KOPT-K1 (cell line): ENCODE measurements around the gene LTBP1.

Experiments
- H3K27ac ChIP-seq: fragments of 200-600 bp; sonication (generic); 2 replicates; pipeline ENCODE4 v1.5.1; 2016; ENCODE audit warnings: antibody characterized with exemption, mild to moderate bottlenecking, low read depth, low read length; ENCODE audit not compliant: poor library complexity, severe bottlenecking
- H3K36me3 ChIP-seq: fragments of 200-600 bp; sonication (generic); 2 replicates; pipeline ENCODE4 v1.5.1; 2017; ENCODE audit warnings: antibody characterized with exemption, mild to moderate bottlenecking, low read length, moderate library complexity; ENCODE audit not compliant: insufficient read depth
- H3K9me3 ChIP-seq: fragments of 200-600 bp; sonication (generic); 2 replicates; pipeline ENCODE4 v1.5.1; 2017; ENCODE audit warnings: antibody characterized with exemption, low read length, mild to moderate bottlenecking; ENCODE audit not compliant: insufficient read depth, poor library complexity, severe bottlenecking

The LTBP1 gene

GRCh38 chr2:33126552-33126951, 179.8 kb downstream of the LTBP1 start:
- H3K9me3 ChIP-seq = no peaks in the 10 kb centered on the region
- H3K27ac ChIP-seq = no peak overlapping the region
- no peaks in the 10 kb centered on the region for H3K36me3 ChIP-seq

DNA sequence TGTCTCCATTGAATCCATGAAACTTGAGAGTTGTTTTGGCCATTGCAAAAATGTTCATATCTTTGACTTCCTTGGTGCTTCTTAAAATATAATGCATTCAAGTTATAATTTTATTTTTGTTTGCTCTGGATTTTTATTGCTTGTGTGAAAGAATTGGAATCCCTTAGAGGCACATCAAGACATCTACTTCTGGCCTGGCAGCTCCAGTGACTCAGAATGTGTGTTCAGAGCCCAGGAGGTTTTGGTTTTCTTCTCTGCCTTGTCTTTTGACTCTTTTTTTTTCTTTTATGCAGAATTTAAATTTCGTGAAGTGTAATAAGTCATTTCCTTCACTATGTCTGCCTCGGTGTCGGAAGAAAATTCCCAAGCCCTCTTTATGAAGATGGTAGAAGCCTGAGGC, 180.2 kb downstream of the LTBP1 start:
- Histone ChIP-seq H3K36me3 (no peaks in the 10 kb centered on the region), H3K9me3 (no peaks in the 10 kb centered on the region), H3K27ac (no peak overlapping the region)

DNA sequence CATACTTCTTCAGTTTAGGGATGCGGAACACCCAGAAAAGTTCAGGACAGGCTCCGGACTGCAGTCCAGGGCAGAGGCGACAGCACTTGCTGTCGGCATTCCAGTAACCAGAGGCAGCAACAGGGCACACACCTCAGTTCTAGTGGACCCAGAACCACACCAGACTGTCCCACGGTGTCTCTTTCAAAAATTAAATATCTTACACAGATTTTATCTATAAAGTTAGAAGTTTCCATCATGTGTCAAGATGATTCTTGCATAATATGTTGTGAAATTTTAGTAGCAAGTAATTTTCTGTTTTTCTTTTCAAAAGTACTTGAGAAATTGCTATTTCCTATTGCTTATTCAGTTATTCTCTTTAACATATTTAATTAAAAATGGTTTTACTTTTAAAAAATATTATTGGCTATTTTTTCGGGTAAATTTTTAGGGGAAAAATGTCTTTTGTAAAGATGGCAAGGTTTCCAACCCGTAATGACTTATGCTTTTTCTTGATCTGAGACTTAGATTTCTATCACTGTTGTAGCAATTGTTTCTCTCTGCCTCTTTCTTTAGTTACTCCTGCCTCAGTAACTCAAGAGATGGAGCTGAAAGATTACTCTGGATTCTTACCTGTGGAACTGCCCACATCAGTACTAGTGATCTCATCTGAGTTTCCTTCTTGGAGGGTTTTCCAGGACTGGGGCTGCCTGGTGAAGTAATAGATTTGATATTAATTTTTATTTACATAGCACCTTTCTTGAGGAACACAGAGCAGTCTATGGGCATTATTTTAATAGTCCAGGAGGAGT, 182.7 kb downstream of the LTBP1 start:
- Histone ChIP-seq H3K36me3 (no peaks in the 10 kb centered on the region), H3K27ac (no peak overlapping the region), H3K9me3 (no peaks in the 10 kb centered on the region)

DNA sequence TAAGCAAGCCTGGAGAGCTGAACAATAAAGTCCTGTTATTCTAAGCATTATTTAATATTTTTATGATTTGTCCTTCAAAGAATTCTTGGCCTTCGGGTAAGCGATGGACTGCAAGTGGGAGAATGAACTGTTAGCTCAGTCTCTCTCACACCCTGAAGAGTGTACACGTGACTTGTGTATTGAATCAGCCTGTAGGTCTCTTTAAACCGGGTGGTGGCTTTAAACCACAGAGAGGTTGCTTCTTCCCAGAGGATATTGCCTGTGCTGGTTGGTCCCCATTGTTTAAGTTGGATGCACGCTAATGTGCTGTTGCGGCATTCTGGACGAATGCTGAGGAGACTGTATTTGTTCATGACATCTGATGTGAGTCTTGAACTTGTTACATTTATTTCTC, 183.3 kb downstream of the LTBP1 start:
- no peaks in the 10 kb centered on the region for H3K36me3 ChIP-seq

DNA sequence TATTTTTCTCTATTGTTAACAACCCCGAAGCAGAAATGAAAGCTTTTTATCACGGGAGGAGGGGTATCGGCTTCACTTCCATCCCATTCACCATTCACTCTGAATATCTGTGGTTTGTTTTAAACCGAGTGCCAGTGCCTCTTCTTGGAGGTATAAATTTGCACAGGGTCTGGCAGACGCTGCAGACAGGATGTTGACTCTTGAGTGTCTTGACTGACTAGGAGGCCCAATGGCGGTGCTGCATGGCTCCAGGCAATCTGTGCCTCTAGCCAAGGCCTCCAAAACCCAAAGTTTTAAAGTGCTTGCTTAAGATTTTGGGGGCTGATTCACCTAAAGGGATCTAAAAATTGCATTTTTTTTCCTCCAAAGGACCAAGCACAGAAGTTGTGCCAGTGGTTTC, 183.8 kb downstream of the LTBP1 start:
- Histone ChIP-seq H3K9me3 (no peaks in the 10 kb centered on the region), H3K27ac (no peak overlapping the region), H3K36me3 (no peaks in the 10 kb centered on the region)

More for the DNA sequence above, 183.3 kb downstream of the LTBP1 start:
- Histone ChIP-seq H3K9me3 (no peaks in the 10 kb centered on the region), H3K27ac (no peak overlapping the region)

- Histone ChIP-seq H3K9me3 (no peaks in the 10 kb centered on the region), H3K27ac (no peak overlapping the region), H3K36me3 (no peaks in the 10 kb centered on the region)
These were observed 184.4 kb downstream of the LTBP1 start for GRCh38 chr2:33131111-33131510.

DNA sequence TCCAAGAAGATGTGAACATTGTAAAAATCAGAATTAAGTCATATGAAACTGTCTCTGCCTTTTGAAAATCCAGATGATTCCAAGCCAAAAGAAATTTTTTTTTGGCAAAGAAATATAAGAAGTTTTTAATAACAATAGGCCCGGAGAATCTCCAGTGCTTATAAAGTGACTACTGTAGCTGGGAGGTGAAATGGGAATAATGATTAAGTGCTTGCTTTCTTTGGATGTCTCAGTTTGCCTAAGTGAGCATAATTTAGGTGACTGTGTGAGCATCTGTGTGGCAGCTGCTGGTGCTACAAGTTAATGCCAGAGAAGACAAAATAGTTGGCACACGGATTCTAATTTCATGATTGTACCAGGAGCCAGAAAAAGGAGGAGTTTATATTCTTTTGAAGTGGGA, 185.0 kb downstream of the LTBP1 start:
- no peak overlapping the region for H3K27ac ChIP-seq
- no peaks in the 10 kb centered on the region for H3K9me3 ChIP-seq
- H3K36me3 ChIP-seq = no peaks in the 10 kb centered on the region

- Histone ChIP-seq H3K9me3 (no peaks in the 10 kb centered on the region), H3K36me3 (no peaks in the 10 kb centered on the region), H3K27ac (no peak overlapping the region)
These were observed 186.8 kb downstream of the LTBP1 start for GRCh38 chr2:33133454-33133952.

GRCh38 chr2:33134086-33134771, 187.5 kb downstream of the LTBP1 start:
- H3K27ac ChIP-seq = no peak overlapping the region

DNA sequence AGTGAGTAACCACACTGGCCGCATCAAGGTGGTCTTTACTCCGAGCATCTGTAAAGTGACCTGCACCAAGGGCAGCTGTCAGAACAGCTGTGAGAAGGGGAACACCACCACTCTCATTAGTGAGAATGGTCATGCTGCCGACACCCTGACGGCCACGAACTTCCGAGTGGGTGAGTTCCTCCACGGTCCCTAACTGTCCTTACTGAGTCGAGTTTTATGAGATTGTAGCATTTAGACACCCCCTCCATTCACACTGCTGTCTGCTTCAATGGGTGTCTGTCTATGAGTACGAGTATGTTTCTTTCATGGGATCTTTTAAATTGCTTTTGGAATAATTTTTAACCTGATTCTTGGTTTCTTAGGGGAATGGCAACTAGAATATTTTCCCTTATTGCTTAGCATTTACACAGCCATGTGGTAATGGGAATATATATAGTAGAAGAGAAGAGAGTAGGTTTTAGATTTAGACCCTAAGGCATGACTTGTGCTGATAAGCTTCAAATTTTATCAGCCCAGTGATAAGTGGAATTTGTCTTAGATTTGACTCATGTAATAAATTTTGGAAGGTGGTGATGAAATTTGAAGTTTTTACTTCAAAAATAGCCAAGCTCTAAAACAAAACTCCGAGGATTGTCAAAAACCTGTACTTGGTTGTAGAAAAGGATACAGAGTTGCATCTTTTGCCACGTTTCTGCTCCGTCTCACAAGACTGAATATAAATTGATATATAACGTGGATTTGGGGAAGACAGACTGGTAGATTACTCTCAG, 188.2 kb downstream of the LTBP1 start:
- H3K27ac ChIP-seq = no peak overlapping the region
- no peaks in the 10 kb centered on the region for H3K9me3 ChIP-seq
- no peaks in the 10 kb centered on the region for H3K36me3 ChIP-seq

More at GRCh38 chr2:33134086-33134771, 187.5 kb downstream of the LTBP1 start:
- Histone ChIP-seq H3K9me3 (no peaks in the 10 kb centered on the region), H3K36me3 (no peaks in the 10 kb centered on the region)

- no peaks in the 10 kb centered on the region for H3K9me3 ChIP-seq
- H3K36me3 ChIP-seq = no peaks in the 10 kb centered on the region
- H3K27ac ChIP-seq = no peak overlapping the region
These were observed 188.9 kb downstream of the LTBP1 start for GRCh38 chr2:33135645-33136044.

- Histone ChIP-seq H3K9me3 (no peaks in the 10 kb centered on the region), H3K36me3 (no peaks in the 10 kb centered on the region), H3K27ac (no peak overlapping the region)
These were observed 189.3 kb downstream of the LTBP1 start for GRCh38 chr2:33136056-33136455.

DNA sequence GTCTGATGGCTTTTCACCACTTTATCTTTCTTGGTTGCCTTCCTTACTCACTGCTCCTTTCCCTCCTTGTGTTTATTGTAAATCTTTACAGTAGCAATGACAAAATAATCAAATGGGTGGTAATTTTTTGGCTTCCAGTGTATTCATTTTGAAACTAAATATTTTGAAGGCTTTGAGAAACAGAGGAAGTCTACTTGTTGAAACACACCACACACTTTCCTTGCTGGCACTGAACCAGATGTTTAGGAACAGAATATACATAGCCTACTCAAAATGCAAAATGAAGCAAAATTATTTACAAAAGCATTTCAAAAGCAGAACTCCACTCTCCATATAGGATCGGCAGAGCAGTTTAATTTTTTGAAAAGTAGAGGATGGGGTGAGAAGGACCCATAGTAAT, 189.8 kb downstream of the LTBP1 start:
- H3K36me3 ChIP-seq = no peaks in the 10 kb centered on the region
- no peaks in the 10 kb centered on the region for H3K9me3 ChIP-seq
- no peak overlapping the region for H3K27ac ChIP-seq

DNA sequence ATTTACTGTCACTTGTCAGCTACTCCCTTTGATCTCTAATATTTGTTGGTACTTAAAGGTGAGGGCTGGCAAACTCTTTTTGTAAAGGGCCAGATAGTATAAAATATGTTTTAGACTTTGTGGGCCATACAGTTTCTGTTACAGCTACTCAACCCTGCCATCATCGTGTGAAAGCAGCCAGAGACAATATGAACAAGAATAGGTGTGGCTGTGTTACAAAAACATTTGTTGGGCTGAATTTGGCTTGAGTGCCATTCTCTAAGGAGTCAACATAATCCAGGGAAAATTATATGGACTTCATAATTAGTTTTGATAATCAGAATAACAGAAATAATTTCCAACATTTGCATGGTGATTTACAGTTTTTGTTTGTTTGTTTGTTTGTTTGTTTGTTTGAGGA, 190.6 kb downstream of the LTBP1 start:
- H3K36me3 ChIP-seq = no peaks in the 10 kb centered on the region
- no peak overlapping the region for H3K27ac ChIP-seq

DNA sequence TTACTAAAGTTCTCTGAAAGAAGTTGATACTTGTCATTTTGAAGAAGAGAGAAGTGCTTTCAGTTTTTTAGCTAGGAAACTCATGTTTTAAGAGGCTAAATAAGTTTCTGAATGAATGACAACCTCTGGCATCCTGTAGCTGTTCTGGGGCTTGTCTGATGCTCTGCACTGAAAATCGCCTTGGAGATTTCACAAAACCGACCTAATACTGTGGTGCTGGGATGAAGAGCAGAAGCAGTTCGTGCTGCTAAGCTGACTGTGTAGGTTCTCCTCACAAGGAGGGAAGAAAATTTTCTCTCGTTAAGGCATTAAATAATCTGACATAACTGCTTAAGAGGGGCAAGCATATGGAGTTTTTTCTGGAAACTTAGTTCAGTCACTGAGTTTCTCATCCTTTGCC, 193.2 kb downstream of the LTBP1 start:
- no peaks in the 10 kb centered on the region for H3K9me3 ChIP-seq
- H3K36me3 ChIP-seq = no peaks in the 10 kb centered on the region
- no peak overlapping the region for H3K27ac ChIP-seq

More for the DNA sequence above, 190.6 kb downstream of the LTBP1 start:
- H3K9me3 ChIP-seq = no peaks in the 10 kb centered on the region
